Glutamatergic neuron (in vitro differentiated cells): Measurements from ENCODE around the gene ZNF440. TPM values are rescaled to one million over a fixed set of nuclear protein-coding genes. Genes with fewer than 3 reads are reported as not detected.
"Not testable (repeated sequence)": the region's sequence is repeated elsewhere in the genome, so short reads cannot be mapped to it uniquely, and the experiment has no call there.

ENCODE experiments used
- DNase-seq: peaks from one replicate; pipeline ENCODE4 v3.0.0; 2022
- H3K27ac Mint-ChIP-seq: one replicate; pipeline ENCODE4 v1.8.0; 2020; ENCODE audit warnings: mild to moderate bottlenecking, mixed read lengths, inconsistent platforms; ENCODE audit not compliant: unreplicated experiment
- H3K27me3 Mint-ChIP-seq: one replicate; pipeline ENCODE4 v1.8.0; 2020; ENCODE audit warnings: mild to moderate bottlenecking, moderate library complexity, mixed read lengths, inconsistent platforms; ENCODE audit not compliant: unreplicated experiment
- H3K36me3 Mint-ChIP-seq: one replicate; pipeline ENCODE4 v1.8.0; 2020; ENCODE audit warnings: mild to moderate bottlenecking, mixed read lengths, inconsistent platforms; ENCODE audit not compliant: unreplicated experiment
- H3K4me1 Mint-ChIP-seq: one replicate; pipeline ENCODE4 v1.8.0; 2020; ENCODE audit warnings: mild to moderate bottlenecking, low read depth, mixed read lengths, inconsistent platforms; ENCODE audit not compliant: unreplicated experiment
- H3K4me3 Mint-ChIP-seq: one replicate; pipeline ENCODE4 v1.8.0; 2020; ENCODE audit warnings: mild to moderate bottlenecking, mixed read lengths, inconsistent platforms; ENCODE audit not compliant: unreplicated experiment
- H3K9me3 Mint-ChIP-seq: one replicate; pipeline ENCODE4 v1.8.0; 2020; ENCODE audit warnings: mild to moderate bottlenecking, moderate library complexity, mixed read lengths, inconsistent platforms; ENCODE audit not compliant: unreplicated experiment
- CTCF ChIP-seq: fragments of 200-600 bp; sonication (generic); IDR thresholded peaks from one replicate; pipeline ENCODE4 v1.5.0; 2021; ENCODE audit not compliant: partially characterized antibody, unreplicated experiment
- long read RNA-seq: library from polyadenylated mRNA; unstranded; transcript quantifications from one replicate; pipeline ENCODE4 v2.0.0, GENCODE V29; 2020; ENCODE audit not compliant: unreplicated experiment
- total RNA-seq: library from RNA; stranded (reverse); fragmentation: NEBNext Ultra II Directional; extraction: Animal tissue kit (Norgen Biotek cat#: 25700); gene quantifications from one replicate; pipeline ENCODE4 v1.2.1, GENCODE V29; 2021; ENCODE audit not compliant: unreplicated experiment

The ZNF440 gene
- total RNA-seq, result 20.3 TPM
- long read RNA-seq, full-length matches to known transcripts, result 1 of 2 reads
- long read RNA-seq, partial matches to known transcripts, result 0 of 2 reads
- long read RNA-seq, other reads (novel, unspliced or antisense), result 1 of 2 reads

- DNase-seq, result peak; percentile 98
- Mint-ChIP-seq H3K9me3 (peaks cover 11% of the 10 kb centered on the region), H3K36me3 (peaks cover 30% of the 10 kb centered on the region), H3K4me1 (peaks cover 5% of the 10 kb centered on the region), H3K4me3 (peak within 1 kb of the TSS; percentile 88), H3K27ac (peak within 1 kb of the TSS; percentile 85), H3K27me3 (peaks cover 2% of the 10 kb centered on the region)
- no peak for TF ChIP-seq CTCF
Measured at GRCh38 chr19:11814029-11814699, at the start of gene ZNF440. Gene ZNF440, plus strand, starts transcription at chr19:11814273. Its CDS starts 175 bp downstream, at chr19:11814448.

- DNase-seq, result peak; percentile 99
- Mint-ChIP-seq H3K36me3 (peaks cover 15% of the 10 kb centered on the region), H3K4me3 (peak within 1 kb of the TSS; percentile 99), H3K4me1 (peaks cover 1% of the 10 kb centered on the region), H3K9me3 (peaks cover 6% of the 10 kb centered on the region), H3K27ac (peak within 1 kb of the TSS; percentile 98), H3K27me3 (peaks cover 17% of the 10 kb centered on the region)
- TF ChIP-seq CTCF, result no peak
Measured at GRCh38 chr19:11766597-11767591, 47.2 kb upstream of the ZNF440 start, which contains the start of gene ZNF441. Gene ZNF441, plus strand, starts transcription at chr19:11767000. Its CDS starts 194 bp downstream, at chr19:11767194.

GRCh38 chr19:11767633-11768133 lies 46.4 kb upstream of the ZNF440 start:
- peak; percentile 17 for DNase-seq
- no peak for TF ChIP-seq CTCF
- Mint-ChIP-seq H3K9me3 (peaks cover 5% of the 10 kb centered on the region), H3K36me3 (peaks cover 20% of the 10 kb centered on the region), H3K4me3 (peak overlapping the region; percentile 90), H3K27ac (peak overlapping the region; percentile 90), H3K4me1 (peaks cover 1% of the 10 kb centered on the region), H3K27me3 (peaks cover 17% of the 10 kb centered on the region)

GRCh38 chr19:11769995-11770394 lies 44.1 kb upstream of the ZNF440 start:
- Mint-ChIP-seq H3K4me3 (no peak overlapping the region), H3K9me3 (peaks cover 6% of the 10 kb centered on the region), H3K27me3 (peaks cover 13% of the 10 kb centered on the region), H3K4me1 (peaks cover 1% of the 10 kb centered on the region), H3K36me3 (peaks cover 15% of the 10 kb centered on the region), H3K27ac (no peak overlapping the region)
- DNase-seq, result no peak
- no peak for TF ChIP-seq CTCF

- H3K27ac Mint-ChIP-seq, H3K9me3 Mint-ChIP-seq, H3K4me3 Mint-ChIP-seq, H3K4me1 Mint-ChIP-seq: not testable (repeated sequence)
- Mint-ChIP-seq H3K27me3 (peaks cover 10% of the 10 kb centered on the region), H3K36me3 (peaks cover 21% of the 10 kb centered on the region)
- DNase-seq, result peak; percentile 42
Measured at GRCh38 chr19:11771520-11771919, 42.6 kb upstream of the ZNF440 start.

- peaks cover 10% of the 10 kb centered on the region for H3K9me3 Mint-ChIP-seq
- H3K27ac Mint-ChIP-seq, result not testable (repeated sequence)
- H3K36me3 Mint-ChIP-seq, result peaks cover 47% of the 10 kb centered on the region
Measured at GRCh38 chr19:11776669-11777068, 37.4 kb upstream of the ZNF440 start.

More at GRCh38 chr19:11776669-11777068, 37.4 kb upstream of the ZNF440 start:
- H3K27me3 Mint-ChIP-seq, DNase-seq, H3K4me3 Mint-ChIP-seq, H3K4me1 Mint-ChIP-seq: not testable (repeated sequence)
